Mucosa of stomach (tissue), 1 donor: ENCODE measurements around the gene LPAR3.

Experiments used
- H3K27me3 ChIP-seq: one replicate; pipeline ENCODE4 v1.7.0; 2013; ENCODE audit warnings: mild to moderate bottlenecking, low read length; ENCODE audit not compliant: control insufficient read depth, insufficient read depth
- H3K36me3 ChIP-seq: one replicate; pipeline ENCODE4 v1.7.0; 2013; ENCODE audit warnings: low read length; ENCODE audit not compliant: control insufficient read depth, insufficient read depth
- H3K4me1 ChIP-seq: one replicate; pipeline ENCODE4 v1.7.0; 2013; ENCODE audit warnings: mild to moderate bottlenecking, low read length; ENCODE audit not compliant: control insufficient read depth, insufficient read depth
- H3K4me3 ChIP-seq: one replicate; pipeline ENCODE4 v1.7.0; 2013; ENCODE audit warnings: low read length
- H3K9ac ChIP-seq: one replicate; pipeline ENCODE4 v1.7.0; 2013; ENCODE audit warnings: mild to moderate bottlenecking, low read length, moderate library complexity
- H3K9me3 ChIP-seq: one replicate; pipeline ENCODE4 v1.7.0; 2013; ENCODE audit warnings: mild to moderate bottlenecking, low read length, moderate library complexity; ENCODE audit not compliant: control insufficient read depth
- donor health status: Pancreatic carcinoma.

Gene LPAR3

DNA sequence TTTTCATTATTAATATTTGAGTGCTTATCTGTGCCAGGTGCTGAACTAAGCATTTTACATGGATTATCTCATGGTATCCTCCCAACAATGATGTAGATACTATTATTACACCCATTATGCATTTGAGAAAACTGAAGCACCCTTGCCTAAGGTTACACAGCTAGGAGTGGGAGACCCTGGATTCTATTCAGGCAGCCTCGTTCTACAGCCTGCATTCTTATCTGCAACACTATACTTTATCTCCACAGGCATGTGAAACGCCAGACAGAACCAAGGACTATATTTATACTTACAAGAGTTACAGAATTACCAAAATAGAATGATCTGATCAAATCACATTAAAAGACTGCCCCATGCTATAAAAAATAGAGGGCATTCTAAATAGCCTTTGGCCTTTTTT, 22.4 kb downstream of the LPAR3 start:
- H3K4me1 ChIP-seq, result peaks cover 4% of the 10 kb centered on the region
- no peaks in the 10 kb centered on the region for H3K27me3 ChIP-seq
- no peak overlapping the region for H3K4me3 ChIP-seq
- no peaks in the 10 kb centered on the region for H3K9me3 ChIP-seq
- no peaks in the 10 kb centered on the region for H3K36me3 ChIP-seq
- no peak overlapping the region for H3K9ac ChIP-seq

DNA sequence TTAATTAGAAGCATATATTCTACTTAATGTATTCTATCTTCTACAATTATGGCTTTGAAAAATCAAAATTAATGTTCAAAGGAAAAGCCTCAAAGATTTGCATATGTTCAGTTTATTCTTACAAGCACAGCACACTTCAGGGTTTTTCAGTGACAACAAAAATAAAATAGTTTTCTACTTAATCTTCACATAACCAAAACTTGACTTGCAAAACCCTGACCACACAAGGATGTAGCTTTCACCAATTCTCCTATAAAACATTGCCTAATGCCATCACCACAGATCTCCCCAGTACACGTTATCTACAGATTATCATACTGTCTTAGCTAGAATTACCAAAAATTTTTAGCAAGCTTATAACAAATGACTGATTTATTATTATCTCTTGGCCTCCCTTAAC, 23.3 kb downstream of the LPAR3 start:
- Histone ChIP-seq H3K9ac (no peak overlapping the region), H3K36me3 (no peaks in the 10 kb centered on the region), H3K9me3 (no peaks in the 10 kb centered on the region), H3K4me1 (peaks cover 4% of the 10 kb centered on the region), H3K27me3 (no peaks in the 10 kb centered on the region), H3K4me3 (no peak overlapping the region)

DNA sequence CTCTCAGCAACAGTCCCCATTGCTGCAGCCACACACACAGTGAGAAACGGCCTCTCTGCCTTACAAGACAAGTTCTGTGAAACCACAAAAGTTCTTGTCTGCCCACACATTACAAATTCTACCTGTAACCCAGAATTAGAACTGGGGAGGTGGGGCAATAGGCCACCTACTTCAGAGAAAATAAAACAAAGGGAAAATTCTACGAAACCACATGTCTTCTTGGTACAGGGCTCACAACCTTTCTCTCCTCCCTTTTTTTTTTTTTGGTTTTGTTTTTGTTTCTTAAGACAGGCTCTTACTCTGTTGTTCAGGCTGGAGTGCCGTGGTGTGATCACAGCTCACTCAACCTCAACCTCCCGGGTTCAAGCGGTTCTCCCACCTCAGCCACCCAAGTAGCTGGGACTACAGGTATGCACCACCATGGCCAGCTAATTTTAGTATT, 30.2 kb downstream of the LPAR3 start:
- Histone ChIP-seq H3K27me3 (no peaks in the 10 kb centered on the region), H3K9ac (no peak overlapping the region), H3K4me1 (no peaks in the 10 kb centered on the region), H3K9me3 (no peaks in the 10 kb centered on the region), H3K4me3 (no peak overlapping the region), H3K36me3 (no peaks in the 10 kb centered on the region)

DNA sequence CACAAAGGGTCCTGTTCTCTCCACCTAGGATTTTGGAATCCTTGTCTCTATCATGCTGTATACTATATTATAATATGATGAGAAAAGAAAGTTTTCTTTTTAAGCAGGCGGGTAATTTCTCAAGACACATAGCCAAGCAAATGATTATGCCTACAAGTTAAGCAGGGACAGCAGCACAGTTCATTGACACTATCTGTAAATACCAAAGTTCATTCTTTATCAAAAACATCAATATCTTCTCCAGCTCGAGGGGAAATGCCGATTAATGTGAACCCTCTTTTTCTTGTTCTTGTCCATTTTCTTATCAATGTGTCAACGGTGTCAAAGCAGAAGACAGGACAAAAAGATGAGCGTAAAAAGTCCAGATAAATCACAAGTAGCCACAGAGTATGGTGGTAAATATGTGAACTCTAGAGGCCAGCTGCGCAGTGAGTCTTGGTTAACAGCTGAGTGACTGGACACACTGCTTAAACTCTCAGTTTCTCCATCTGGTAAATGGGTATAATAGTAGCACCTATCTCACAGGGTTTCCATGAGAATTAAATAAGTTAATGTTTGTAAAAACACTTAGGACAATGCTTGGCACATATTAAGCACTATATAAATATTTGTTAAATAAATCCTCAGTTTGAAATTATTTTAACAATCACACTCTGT, 30.9 kb downstream of the LPAR3 start:
- Histone ChIP-seq H3K9ac (no peak overlapping the region), H3K27me3 (no peaks in the 10 kb centered on the region), H3K9me3 (no peaks in the 10 kb centered on the region), H3K36me3 (no peaks in the 10 kb centered on the region), H3K4me3 (no peak overlapping the region), H3K4me1 (no peaks in the 10 kb centered on the region)

DNA sequence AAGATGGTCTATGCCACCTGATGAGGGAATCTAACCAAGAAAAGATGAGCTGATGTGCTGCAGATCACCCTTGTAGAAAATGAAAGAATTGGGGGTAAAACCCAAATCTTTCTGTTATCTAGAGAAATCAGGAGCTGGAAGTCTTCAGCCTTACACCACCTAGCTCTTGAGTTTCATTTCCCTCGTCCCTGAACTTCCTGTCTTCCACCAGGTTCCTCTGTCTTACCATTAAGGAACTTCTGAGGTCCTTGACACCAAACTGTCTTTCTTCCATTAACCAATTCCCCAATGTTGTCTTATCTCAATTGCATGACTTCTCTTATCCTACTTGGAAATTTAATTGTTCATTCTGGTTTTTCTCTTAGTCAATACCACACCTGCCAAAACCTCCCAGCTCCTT, 31.5 kb downstream of the LPAR3 start:
- Histone ChIP-seq H3K9ac (no peak overlapping the region), H3K4me3 (no peak overlapping the region), H3K4me1 (no peaks in the 10 kb centered on the region), H3K27me3 (no peaks in the 10 kb centered on the region), H3K9me3 (no peaks in the 10 kb centered on the region), H3K36me3 (no peaks in the 10 kb centered on the region)

DNA sequence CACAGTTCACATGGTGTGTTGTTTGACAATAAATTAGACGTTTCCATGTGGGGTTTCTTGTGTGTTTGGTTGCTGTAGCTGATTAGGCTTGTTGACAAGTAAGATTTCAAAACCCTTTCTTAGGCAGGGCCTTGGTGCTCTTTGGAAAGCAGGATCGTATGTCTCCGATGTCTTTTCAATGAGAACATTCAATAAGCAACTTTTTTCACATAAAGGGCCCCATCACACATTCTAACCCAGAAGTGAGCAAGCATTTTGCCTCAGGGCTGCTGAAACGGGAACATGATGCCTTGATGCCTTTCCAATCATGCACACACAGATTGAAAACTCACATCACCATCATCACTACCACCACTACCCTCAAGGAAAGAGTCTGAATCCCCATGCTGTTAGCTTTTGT, 33.1 kb downstream of the LPAR3 start:
- Histone ChIP-seq H3K4me1 (peaks cover 4% of the 10 kb centered on the region), H3K27me3 (no peaks in the 10 kb centered on the region), H3K9ac (no peak overlapping the region), H3K36me3 (no peaks in the 10 kb centered on the region), H3K9me3 (no peaks in the 10 kb centered on the region), H3K4me3 (no peak overlapping the region)

DNA sequence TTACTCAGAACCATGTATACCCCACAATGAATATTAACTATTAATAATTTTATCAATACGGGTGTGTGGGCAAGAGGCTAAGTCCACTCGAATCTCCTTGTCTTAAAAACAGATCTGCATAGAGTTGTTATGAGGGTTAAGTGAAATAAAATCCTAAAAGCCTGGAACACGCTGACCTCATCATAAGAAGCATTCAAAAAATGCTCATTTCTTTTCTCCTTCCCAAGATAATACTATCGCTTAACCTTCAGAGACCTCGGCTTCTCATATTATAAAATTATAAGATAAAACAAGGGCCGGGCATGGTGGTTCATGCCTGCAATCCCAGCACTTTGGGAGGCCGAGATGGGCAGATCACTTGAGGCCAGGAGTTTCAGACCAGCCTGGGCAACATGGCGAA, 35.1 kb downstream of the LPAR3 start:
- Histone ChIP-seq H3K9ac (no peak overlapping the region), H3K27me3 (no peaks in the 10 kb centered on the region), H3K4me3 (no peak overlapping the region), H3K4me1 (peaks cover 18% of the 10 kb centered on the region), H3K36me3 (no peaks in the 10 kb centered on the region), H3K9me3 (no peaks in the 10 kb centered on the region)

DNA sequence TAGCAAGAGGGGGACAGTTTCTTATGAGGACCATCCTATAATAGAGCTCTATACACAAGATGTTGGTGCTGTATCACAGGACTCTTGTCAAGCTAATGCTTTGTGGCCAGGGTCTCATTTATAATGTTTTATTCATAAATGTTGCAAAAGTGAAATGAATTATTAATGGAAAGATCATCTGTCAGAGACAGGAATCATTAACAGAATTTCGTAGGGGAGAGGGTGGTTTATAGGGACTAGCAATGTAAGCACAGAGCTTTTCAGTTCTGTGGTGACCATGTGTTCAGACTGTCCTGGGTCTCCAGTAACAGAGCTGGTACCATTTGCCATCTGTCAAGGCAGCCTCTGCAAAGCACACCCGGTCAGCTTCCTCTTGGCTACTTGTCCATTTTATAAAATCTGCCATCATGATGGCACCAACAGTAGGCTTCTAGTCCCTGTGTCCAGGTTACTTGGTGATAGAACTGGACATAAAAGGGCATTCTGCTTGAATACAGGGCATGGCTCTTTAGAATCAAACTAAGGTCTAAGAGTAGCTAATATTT, 36.2 kb downstream of the LPAR3 start:
- Histone ChIP-seq H3K4me1 (peaks cover 18% of the 10 kb centered on the region), H3K9me3 (no peaks in the 10 kb centered on the region), H3K9ac (no peak overlapping the region), H3K36me3 (no peaks in the 10 kb centered on the region), H3K27me3 (no peaks in the 10 kb centered on the region), H3K4me3 (no peak overlapping the region)

DNA sequence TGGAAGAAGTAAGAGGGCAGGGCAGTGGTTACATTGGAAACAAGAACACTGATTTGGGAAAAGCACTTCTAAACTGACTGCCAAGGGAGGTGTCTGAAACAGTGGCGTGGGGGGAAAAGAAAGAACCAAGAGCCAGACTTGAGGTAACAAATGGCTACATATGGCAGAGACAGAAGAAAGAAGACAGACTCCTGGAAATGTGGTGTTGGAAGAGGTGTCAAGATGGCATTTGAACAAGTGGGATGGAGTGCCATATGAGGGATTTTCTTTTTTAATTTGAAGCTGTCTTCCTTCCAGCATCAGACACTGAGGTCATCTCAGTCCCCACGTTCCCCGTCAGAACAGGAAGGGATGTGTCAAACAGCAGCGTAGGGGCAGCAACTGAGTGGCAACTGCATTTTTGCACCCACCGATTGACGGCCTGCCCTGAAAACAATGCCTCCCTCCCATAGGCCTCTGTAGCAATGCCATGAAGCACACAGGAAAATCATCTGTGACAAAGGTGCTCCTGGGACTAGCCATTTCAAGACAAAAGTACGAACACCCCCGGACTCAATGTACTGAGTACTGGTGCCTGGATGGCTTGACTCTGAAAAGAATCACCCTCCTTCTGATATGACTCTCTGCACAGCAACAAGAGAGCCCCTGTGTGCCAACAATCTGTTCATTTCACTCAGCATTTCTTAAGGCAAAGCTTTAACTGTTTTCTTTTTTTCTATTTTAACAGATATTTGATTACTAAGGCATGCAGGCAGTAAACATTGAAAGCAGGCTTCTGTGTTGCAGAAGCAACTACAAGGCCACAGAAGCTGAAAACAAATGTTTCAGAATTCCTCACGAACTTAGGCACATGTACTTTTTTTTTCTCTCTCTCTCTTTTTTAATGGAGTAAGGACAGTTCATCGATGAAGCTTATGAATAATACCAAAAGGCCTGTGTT, 37.0 kb downstream of the LPAR3 start:
- Histone ChIP-seq H3K9me3 (no peaks in the 10 kb centered on the region), H3K4me1 (peaks cover 18% of the 10 kb centered on the region), H3K36me3 (no peaks in the 10 kb centered on the region), H3K9ac (no peak overlapping the region), H3K4me3 (no peak overlapping the region), H3K27me3 (no peaks in the 10 kb centered on the region)

DNA sequence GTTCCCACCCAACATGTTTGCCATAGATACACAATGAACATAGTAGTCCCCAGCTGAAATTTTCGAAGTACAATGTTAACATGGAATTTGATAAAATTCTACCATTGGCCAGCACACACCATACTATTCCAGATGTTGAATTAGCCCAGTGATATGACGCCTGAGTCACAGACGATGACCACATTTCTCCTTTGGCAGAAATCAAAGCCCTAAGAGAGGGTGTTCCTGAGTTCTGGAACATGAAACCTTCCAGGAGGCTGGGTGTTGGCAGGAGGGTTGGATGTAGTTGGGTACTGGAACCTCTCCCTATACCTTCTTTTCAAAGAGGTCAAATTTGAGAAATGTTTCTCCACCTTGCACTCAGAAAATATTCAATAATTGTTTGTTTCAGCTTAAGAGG, 37.8 kb downstream of the LPAR3 start:
- Histone ChIP-seq H3K4me1 (peaks cover 18% of the 10 kb centered on the region), H3K9ac (no peak overlapping the region), H3K36me3 (no peaks in the 10 kb centered on the region), H3K4me3 (no peak overlapping the region), H3K27me3 (no peaks in the 10 kb centered on the region), H3K9me3 (no peaks in the 10 kb centered on the region)

DNA sequence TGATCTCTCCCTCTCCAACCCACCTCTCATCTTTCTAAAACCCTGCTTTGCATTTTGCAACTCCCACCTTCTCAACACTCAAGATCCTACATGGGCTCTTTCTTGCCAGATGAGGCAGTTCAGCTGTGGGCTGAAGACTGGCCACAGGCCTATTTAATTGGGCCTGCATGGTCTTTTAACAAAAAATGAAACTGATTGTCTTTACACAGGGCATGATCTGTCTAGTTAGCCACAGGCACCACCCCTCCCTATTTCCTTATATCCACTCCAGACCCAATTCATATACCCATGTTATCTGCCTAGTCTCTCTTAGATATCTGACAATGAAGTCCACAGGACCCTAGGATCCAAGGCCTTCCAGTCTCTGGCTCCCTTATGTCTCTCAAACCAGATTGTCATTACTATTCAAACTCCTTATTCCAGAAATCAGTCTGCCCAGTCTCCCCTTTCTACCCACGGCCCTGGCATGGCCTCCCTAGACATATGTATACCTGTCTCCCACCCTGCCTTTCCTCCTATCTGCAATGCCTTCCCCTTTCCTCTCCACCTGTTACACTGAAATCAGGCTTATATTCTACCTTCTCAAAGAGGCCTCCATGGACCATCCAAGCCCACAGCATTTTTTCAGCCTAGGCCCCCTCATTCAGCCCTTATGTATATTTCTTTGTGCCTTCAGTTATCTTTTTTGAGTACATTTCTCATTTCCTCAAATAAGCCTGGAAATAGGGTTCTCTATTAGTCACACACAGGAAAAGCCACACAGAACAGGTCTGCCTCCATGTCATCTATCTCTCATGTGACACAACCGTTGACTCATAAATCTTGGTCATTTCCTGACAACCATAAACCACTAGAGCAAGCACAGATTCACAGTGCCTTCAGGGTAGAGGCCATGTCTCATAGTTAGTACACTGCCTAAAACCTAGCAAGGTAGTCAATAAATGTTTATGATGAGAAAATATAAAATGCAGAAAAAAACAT, 39.0 kb downstream of the LPAR3 start:
- no peaks in the 10 kb centered on the region for H3K9me3 ChIP-seq
- no peaks in the 10 kb centered on the region for H3K27me3 ChIP-seq
- H3K4me3 ChIP-seq, result no peak overlapping the region
- no peaks in the 10 kb centered on the region for H3K36me3 ChIP-seq
- peaks cover 18% of the 10 kb centered on the region for H3K4me1 ChIP-seq
- H3K9ac ChIP-seq, result no peak overlapping the region
